HG02798 (cell line): ENCODE results near the gene GPR25.
A peak's percentile ranks its signal among the peaks of the same experiment; 100 is the strongest.

Experiments
- ATAC-seq: cut with Tn5 transposase; IDR thresholded peaks from one replicate; pipeline ENCODE4 v1.9.1; 2021; ENCODE audit warnings: mild to moderate bottlenecking; ENCODE audit not compliant: unreplicated experiment, poor library complexity

Gene GPR25

GRCh38 chr1:200872446-200873115 is at the start of gene GPR25:
GPR25 (plus strand) TSS chr1:200872981; CDS start chr1:200873038, 57 bp downstream.
- no peak for ATAC-seq

- no peak for ATAC-seq
These were observed 41.7 kb upstream of the GPR25 start for GRCh38 chr1:200831091-200831490.

GRCh38 chr1:200834383-200834782 is 38.4 kb upstream of the GPR25 start:
- ATAC-seq, result no peak

- no peak for ATAC-seq
These were observed 36.6 kb upstream of the GPR25 start for GRCh38 chr1:200836213-200836612.

- no peak for ATAC-seq
These were observed 34.7 kb upstream of the GPR25 start for GRCh38 chr1:200837931-200838571.

- ATAC-seq, result no peak
These were observed 33.9 kb upstream of the GPR25 start for GRCh38 chr1:200838676-200839445.

- no peak for ATAC-seq
These were observed 27.4 kb upstream of the GPR25 start for GRCh38 chr1:200845360-200845759.

GRCh38 chr1:200846398-200846797 is 26.4 kb upstream of the GPR25 start:
- ATAC-seq, result no peak

GRCh38 chr1:200849430-200849829 is 23.4 kb upstream of the GPR25 start:
- no peak for ATAC-seq

- no peak for ATAC-seq
These were observed 22.2 kb upstream of the GPR25 start for GRCh38 chr1:200850554-200850953.

GRCh38 chr1:200856716-200857357 is 15.9 kb upstream of the GPR25 start:
- ATAC-seq, result no peak

- no peak for ATAC-seq
These were observed 15.0 kb upstream of the GPR25 start for GRCh38 chr1:200857804-200858203.

GRCh38 chr1:200861937-200862647 is 10.7 kb upstream of the GPR25 start:
- ATAC-seq, result no peak

- ATAC-seq, result peak; percentile 23
These were observed 9.9 kb upstream of the GPR25 start for GRCh38 chr1:200862713-200863415.

GRCh38 chr1:200866116-200866515 is 6.7 kb upstream of the GPR25 start:
- ATAC-seq, result no peak

- ATAC-seq, result peak; percentile 86
These were observed 6.3 kb upstream of the GPR25 start for GRCh38 chr1:200866521-200866920.

- peak; percentile 3 for ATAC-seq
These were observed 5.6 kb upstream of the GPR25 start for GRCh38 chr1:200867018-200867811.

GRCh38 chr1:200869376-200869752 is 3.4 kb upstream of the GPR25 start:
- no peak for ATAC-seq
